HepG2 (cell line): ENCODE results near the gene SDC1. TPM values are rescaled to one million over a fixed set of nuclear protein-coding genes. Genes with fewer than 3 reads are reported as not detected.

Source experiments
- ATAC-seq: fragments of 200-7000 bp; cut with Tn5 transposase; 3 replicates; pipeline ENCODE4 v1.9.1; 2020; ENCODE audit warnings: mild to moderate bottlenecking, moderate library complexity
- BruUV-seq: library from RNA; stranded (reverse); fragments of 400-500 nt; replicated peaks from 2 replicates; lab custom pipeline; 2021; lab: Mats Ljungman, UMichigan
- CTCF ChIA-PET: fragments of 300-600 bp; formaldehyde crosslinking; extraction: SDS; loops from one replicate; lab custom pipeline; 2021; ENCODE audit warnings: low total read pairs, inconsistent platforms, low intra/inter-chr PET ratio; lab: Yijun Ruan, JAX
- POLR2A ChIA-PET: fragments of 350-600 bp; sonication (Branson Sonifier 250); formaldehyde crosslinking; loops from one replicate; lab custom pipeline; 2020; ENCODE audit warnings: antibody characterized with exemption, inconsistent platforms; lab: Yijun Ruan, JAX
- DNase-seq: peaks from one replicate; pipeline ENCODE4 v3.0.0-alpha.2; 2015; ENCODE audit warnings: low spot score
- FAIRE-seq: peaks from 3 replicates; lab custom pipeline; 2011; peaks lifted over from hg19 to GRCh38; lab: Jason Lieb, UNC
- H2AFZ ChIP-seq: one replicate; pipeline ENCODE4 v1.6.1; 2011; ENCODE audit warnings: low read length, inconsistent platforms
- H3K27ac ChIP-seq: fragments of 300-600 bp; 3 replicates; pipeline ENCODE4 v1.8.0; 2011; ENCODE audit warnings: mixed run types, mild to moderate bottlenecking, mixed read lengths, low read length, inconsistent platforms; ENCODE audit not compliant: insufficient read depth; ENCODE audit errors: extremely low read length
- H3K27me3 ChIP-seq, 2 experiments: fragments of 200-600 bp in 1 of 2; 2 replicates in 1 of 2; 3 replicates in 1 of 2; pipeline versions ENCODE4 v1.6.0 to v1.8.0; 2011; ENCODE audit warnings: low read length in 2 of 2, mild to moderate bottlenecking in 2 of 2, moderate library complexity in 2 of 2, inconsistent platforms in 1 of 2; ENCODE audit not compliant: insufficient read depth in 2 of 2, control insufficient read depth in 1 of 2
- H3K36me3 ChIP-seq, 2 experiments: fragments of 200-600 bp in 1 of 2; replicated peaks in 1 of 2; 2 replicates in 1 of 2; 3 replicates in 1 of 2; pipeline versions ENCODE4 v1.5.1 to v1.8.0; 2011; ENCODE audit warnings: low read length in 2 of 2, inconsistent platforms in 1 of 2; ENCODE audit not compliant: insufficient read depth in 2 of 2, control insufficient read depth in 1 of 2
- H3K4me1 ChIP-seq: 2 replicates; pipeline ENCODE4 v1.5.1; 2012; ENCODE audit warnings: low read length, inconsistent platforms; ENCODE audit not compliant: insufficient read depth
- H3K4me2 ChIP-seq: 2 replicates; pipeline ENCODE4 v1.6.0; 2011; ENCODE audit warnings: low read depth, low read length, inconsistent platforms
- H3K4me3 ChIP-seq, 3 experiments: fragments of 200-600 bp in 1 of 3; sonication (generic), shearing (Covaris generic) in 1 of 3; replicated peaks in 1 of 3; 2 replicates each; pipeline ENCODE4 v1.5.1; 2011 to 2016; ENCODE audit warnings: low read length in 3 of 3, inconsistent platforms in 2 of 3, low read depth in 2 of 3, mild to moderate bottlenecking in 2 of 3, control low read depth in 1 of 3, mixed read lengths in 1 of 3; ENCODE audit not compliant: insufficient read depth in 1 of 3
- H3K79me2 ChIP-seq: one replicate; pipeline ENCODE4 v1.6.1; 2011; ENCODE audit warnings: low read length, inconsistent platforms; ENCODE audit not compliant: insufficient read depth
- H3K9ac ChIP-seq: 2 replicates; pipeline ENCODE4 v1.6.0; 2011; ENCODE audit warnings: mild to moderate bottlenecking, low read depth, low read length, inconsistent platforms; ENCODE audit not compliant: insufficient read depth
- H3K9me3 ChIP-seq: 2 replicates; pipeline ENCODE4 v1.5.1; 2012; ENCODE audit warnings: mild to moderate bottlenecking, low read length
- H4K20me1 ChIP-seq: 2 replicates; pipeline ENCODE4 v1.6.0; 2011; ENCODE audit warnings: inconsistent platforms, mild to moderate bottlenecking, low read length, moderate library complexity; ENCODE audit not compliant: insufficient read depth
- CBFB ChIP-seq: sonication (generic); formaldehyde crosslinking; IDR thresholded peaks from 2 replicates; pipeline ENCODE4 v1.4.0; 2020; ENCODE audit warnings: missing genetic modification reagents
- HOXA9 ChIP-seq: sonication (generic); formaldehyde crosslinking; IDR thresholded peaks from 2 replicates; pipeline ENCODE4 v1.8.1; 2022; ENCODE audit warnings: missing genetic modification reagents, mild to moderate bottlenecking, moderate library complexity, borderline replicate concordance
- KAT2B ChIP-seq: fragments of 150-350 bp; IDR thresholded peaks from 2 replicates; pipeline ENCODE4 v1.6.1; 2014; ENCODE audit warnings: low read depth, low read length, borderline replicate concordance
- MATR3 ChIP-seq: sonication (generic); formaldehyde crosslinking; IDR thresholded peaks from 2 replicates; pipeline ENCODE4 v1.4.0; 2020; ENCODE audit warnings: missing genetic modification reagents
- NR3C1 ChIP-seq: sonication (generic); formaldehyde crosslinking; IDR thresholded peaks from 2 replicates; pipeline ENCODE4 v1.4.0; 2020; ENCODE audit warnings: missing genetic modification reagents
- PHF8 ChIP-seq: sonication (generic); formaldehyde crosslinking; IDR thresholded peaks from 2 replicates; pipeline ENCODE4 v1.5.0; 2020; ENCODE audit warnings: missing genetic modification reagents
- ZNF138 ChIP-seq: sonication (generic); formaldehyde crosslinking; IDR thresholded peaks from 2 replicates; pipeline ENCODE4 v1.5.0; 2020; ENCODE audit warnings: mild to moderate bottlenecking, low read depth, missing genetic modification reagents
- ZNF598 ChIP-seq: sonication (generic); formaldehyde crosslinking; IDR thresholded peaks from 2 replicates; pipeline ENCODE4 v1.5.1; 2020; ENCODE audit warnings: mild to moderate bottlenecking, missing genetic modification reagents, borderline replicate concordance
- WGBS: methylation state at CpG from one replicate; pipeline ENCODE4 v1.1.6; 2017; ENCODE audit warnings: low lambda C conversion rate; 5-methylcytosine and 5-hydroxymethylcytosine counted together
- in situ Hi-C: cut with HindIII; loops from 2 replicates; pipeline ENCODE4 v1.10.0; 2017; ENCODE audit warnings: low pct_unique_long_range_greater_than_20kb; ENCODE audit not compliant: extremely low pct_ligation_motif_present
- intact Hi-C: fragments of 100-400 bp; cut with micrococcal nuclease; formaldehyde crosslinking; loops from one replicate; pipeline ENCODE4 v1.10.0; 2022; ENCODE audit not compliant: unreplicated experiment
- polyA plus RNA-seq, 8 experiments: library from polyadenylated mRNA; depleted of rRNA in 3 of 8; stranded (reverse) in 7 of 8; unstranded in 1 of 8; fragments of >200 nt; fragmentation: Illumina TruSeq in 4 of 8; extraction: Trizol in 4 of 8; gene quantifications; 2 replicates each; pipeline versions ENCODE4 v1.2.1 to v1.2.3, GENCODE V29; 2011 to 2016; ENCODE audit warnings: low read depth in 4 of 8, missing spikeins in 1 of 8, mixed read lengths in 1 of 8; ENCODE audit not compliant: insufficient read depth in 1 of 8
- total RNA-seq, 5 experiments: library from RNA; depleted of rRNA; stranded (reverse); fragments of >200 nt; fragmentation: Illumina TruSeq; extraction: Trizol; gene quantifications; 2 replicates each; pipeline ENCODE4 v1.2.3, GENCODE V29; 2016; ENCODE audit warnings: low read depth in 1 of 5
- TF ChIP-seq, protein P1 (sequence below): IDR thresholded peaks from 2 replicates; pipeline ENCODE4 v1.6.1; 2012; ENCODE audit warnings: inconsistent platforms
- TF ChIP-seq, protein P2 (sequence below): sonication (generic); formaldehyde crosslinking; IDR thresholded peaks from 2 replicates; pipeline ENCODE4 v1.9.0; 2021; ENCODE audit warnings: missing genetic modification reagents, borderline replicate concordance

Gene SDC1
- total and polyA plus RNA-seq, 2 of the 13 experiments (the other 11 are each of a cell fraction or from before 2014, with no cell fraction given), result 108 to 119 TPM

DNA sequence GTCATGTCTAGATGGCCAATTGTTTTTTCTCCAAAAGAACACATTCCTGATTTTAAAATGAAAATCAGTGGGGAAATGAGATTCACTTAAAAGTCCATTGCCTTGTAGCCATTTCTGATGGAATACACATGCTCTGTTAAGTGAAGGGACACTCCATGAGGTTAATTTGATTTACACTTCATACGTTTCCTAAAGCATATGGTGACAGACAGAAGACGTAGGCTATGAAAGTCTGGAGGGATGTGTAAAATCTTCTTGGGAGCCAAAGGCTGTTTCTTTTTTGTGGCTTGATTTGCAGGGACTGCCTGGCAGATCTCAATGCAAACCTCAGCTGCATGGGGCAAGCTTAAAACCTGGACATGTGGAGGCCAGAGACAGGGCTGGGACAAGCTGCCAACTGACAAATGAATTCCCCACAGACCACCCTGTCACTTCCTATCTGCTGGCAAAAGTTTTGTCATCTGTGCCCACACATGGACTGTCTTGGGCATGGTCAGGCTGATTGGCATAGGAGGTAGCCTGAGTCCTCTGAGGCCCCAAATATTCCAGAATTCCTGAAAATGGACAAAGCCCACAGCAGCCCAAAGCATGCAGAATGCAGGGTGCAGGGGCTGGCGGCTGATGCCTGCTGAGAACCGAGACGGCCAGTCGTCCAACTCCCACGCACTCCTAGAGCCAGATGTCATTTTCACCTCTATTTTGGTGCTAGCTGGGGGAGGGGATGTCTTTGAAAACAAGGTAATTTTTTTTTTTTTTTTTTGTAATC, 73.9 kb downstream of the SDC1 start:
- peaks cover 23% of the 10 kb centered on the region for H3K4me1 ChIP-seq
- DNase-seq, result no peak
- no peaks in the 10 kb centered on the region for H3K79me2 ChIP-seq
- POLR2A ChIA-PET, result no interaction called here
- H3K27ac ChIP-seq, result no peak overlapping the region
- in situ Hi-C loops, result no loop called here
- H3K9me3 ChIP-seq, result no peaks in the 10 kb centered on the region
- FAIRE-seq, result no peak
- no peak overlapping the region for H3K4me2 ChIP-seq
- CTCF ChIA-PET, result no interaction called here
- TF ChIP-seq PHF8 (CRISPR knock-in tag) (no peak), HOXA9 (CRISPR knock-in tag) (no peak), KAT2B (no peak), NR3C1 (CRISPR knock-in tag) (no peak), ZNF138 (CRISPR knock-in tag) (no peak), MATR3 (CRISPR knock-in tag) (no peak), ZNF598 (CRISPR knock-in tag) (no peak), CBFB (CRISPR knock-in tag) (no peak)
- TF ChIP-seq, protein P1, sequence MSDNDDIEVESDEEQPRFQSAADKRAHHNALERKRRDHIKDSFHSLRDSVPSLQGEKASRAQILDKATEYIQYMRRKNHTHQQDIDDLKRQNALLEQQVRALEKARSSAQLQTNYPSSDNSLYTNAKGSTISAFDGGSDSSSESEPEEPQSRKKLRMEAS, result no peak
- TF ChIP-seq, protein P2, sequence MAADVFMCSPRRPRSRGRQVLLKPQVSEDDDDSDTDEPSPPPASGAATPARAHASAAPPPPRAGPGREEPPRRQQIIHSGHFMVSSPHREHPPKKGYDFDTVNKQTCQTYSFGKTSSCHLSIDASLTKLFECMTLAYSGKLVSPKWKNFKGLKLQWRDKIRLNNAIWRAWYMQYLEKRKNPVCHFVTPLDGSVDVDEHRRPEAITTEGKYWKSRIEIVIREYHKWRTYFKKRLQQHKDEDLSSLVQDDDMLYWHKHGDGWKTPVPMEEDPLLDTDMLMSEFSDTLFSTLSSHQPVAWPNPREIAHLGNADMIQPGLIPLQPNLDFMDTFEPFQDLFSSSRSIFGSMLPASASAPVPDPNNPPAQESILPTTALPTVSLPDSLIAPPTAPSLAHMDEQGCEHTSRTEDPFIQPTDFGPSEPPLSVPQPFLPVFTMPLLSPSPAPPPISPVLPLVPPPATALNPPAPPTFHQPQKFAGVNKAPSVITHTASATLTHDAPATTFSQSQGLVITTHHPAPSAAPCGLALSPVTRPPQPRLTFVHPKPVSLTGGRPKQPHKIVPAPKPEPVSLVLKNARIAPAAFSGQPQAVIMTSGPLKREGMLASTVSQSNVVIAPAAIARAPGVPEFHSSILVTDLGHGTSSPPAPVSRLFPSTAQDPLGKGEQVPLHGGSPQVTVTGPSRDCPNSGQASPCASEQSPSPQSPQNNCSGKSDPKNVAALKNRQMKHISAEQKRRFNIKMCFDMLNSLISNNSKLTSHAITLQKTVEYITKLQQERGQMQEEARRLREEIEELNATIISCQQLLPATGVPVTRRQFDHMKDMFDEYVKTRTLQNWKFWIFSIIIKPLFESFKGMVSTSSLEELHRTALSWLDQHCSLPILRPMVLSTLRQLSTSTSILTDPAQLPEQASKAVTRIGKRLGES (CRISPR knock-in tag), result no peak
- no peak overlapping the region for H2AFZ ChIP-seq
- 37% methylated on average over 7 of the region's 7 CpGs for WGBS
- H3K36me3 ChIP-seq, result no peaks in the 10 kb centered on the region
- intact Hi-C loops, result no loop called here
- H4K20me1 ChIP-seq, result no peaks in the 10 kb centered on the region
- no peak overlapping the region for H3K9ac ChIP-seq
- peaks cover 0 to 19% of the 10 kb centered on the region in 2 experiments; a peak in 2 of 5 replicates for H3K27me3 ChIP-seq
- H3K4me3 ChIP-seq, result no peak overlapping the region
- no TSS peak for BruUV-seq
- no peak for ATAC-seq
